Measurements from ENCODE around the gene KATNAL1.

DNA sequence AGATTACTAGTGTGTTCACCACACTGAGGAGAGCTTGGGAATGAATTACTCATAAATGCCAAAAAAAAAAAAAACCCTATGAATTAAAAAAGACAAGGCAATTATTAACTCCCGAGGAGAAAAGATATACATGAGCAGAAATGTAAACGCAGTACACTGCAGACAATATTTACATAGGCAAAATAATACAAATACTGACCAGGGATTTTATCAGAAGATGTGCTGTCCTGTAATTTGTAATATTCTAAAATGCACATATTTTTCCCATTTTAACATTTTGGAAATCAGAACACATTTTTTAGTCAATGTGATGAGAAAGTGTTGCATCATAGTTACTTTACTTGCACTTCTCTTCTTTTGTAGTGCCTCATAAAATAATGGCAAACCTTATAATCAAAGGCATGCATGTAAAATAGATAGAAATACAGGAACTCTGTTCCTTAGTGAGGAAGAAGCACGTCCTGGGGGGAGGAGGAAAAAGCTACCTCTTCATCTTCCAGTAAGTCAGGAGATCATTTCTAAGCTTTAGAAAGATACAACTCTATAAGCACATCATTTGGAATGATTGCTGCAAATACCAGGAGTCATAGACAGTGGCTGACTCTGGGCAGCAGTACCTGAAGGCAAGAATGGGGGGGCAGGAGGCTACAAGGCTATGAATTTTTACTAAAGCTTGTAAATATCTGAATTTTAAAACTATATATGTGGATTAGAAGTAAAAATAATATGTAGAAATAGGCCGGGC is 46.3 kb upstream of the KATNAL1 start:
- TF ChIP-seq, protein P1, sequence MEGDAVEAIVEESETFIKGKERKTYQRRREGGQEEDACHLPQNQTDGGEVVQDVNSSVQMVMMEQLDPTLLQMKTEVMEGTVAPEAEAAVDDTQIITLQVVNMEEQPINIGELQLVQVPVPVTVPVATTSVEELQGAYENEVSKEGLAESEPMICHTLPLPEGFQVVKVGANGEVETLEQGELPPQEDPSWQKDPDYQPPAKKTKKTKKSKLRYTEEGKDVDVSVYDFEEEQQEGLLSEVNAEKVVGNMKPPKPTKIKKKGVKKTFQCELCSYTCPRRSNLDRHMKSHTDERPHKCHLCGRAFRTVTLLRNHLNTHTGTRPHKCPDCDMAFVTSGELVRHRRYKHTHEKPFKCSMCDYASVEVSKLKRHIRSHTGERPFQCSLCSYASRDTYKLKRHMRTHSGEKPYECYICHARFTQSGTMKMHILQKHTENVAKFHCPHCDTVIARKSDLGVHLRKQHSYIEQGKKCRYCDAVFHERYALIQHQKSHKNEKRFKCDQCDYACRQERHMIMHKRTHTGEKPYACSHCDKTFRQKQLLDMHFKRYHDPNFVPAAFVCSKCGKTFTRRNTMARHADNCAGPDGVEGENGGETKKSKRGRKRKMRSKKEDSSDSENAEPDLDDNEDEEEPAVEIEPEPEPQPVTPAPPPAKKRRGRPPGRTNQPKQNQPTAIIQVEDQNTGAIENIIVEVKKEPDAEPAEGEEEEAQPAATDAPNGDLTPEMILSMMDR (IDR thresholded peaks at IDR 0.05; ENCODE audit: insufficient read depth, low read depth, low read length), result no peak
- no peak for TF ChIP-seq EZH2 (IDR thresholded peaks at IDR 0.05; ENCODE audit: insufficient read depth, low read length)
